ENCODE results near the gene ANKRD13C. TPM values are rescaled to one million over a fixed set of nuclear protein-coding genes. Genes with fewer than 3 reads are reported as not detected.

ANKRD13C gene
- total and polyA plus RNA-seq, 2 of the 4 experiments (the other 2 are of a cell fraction), result 8.3 to 10.9 TPM

GRCh38 chr1:70256664-70257063 is 97.9 kb downstream of the ANKRD13C start:
- Histone ChIP-seq H4K5ac (ENCODE audit: low read depth, low read length) (no peak overlapping the region), H3K23ac (ENCODE audit: low read depth, low read length) (no peak overlapping the region), H2BK5ac (ENCODE audit: low read depth, low read length, poor library complexity, severe bottlenecking) (no peak overlapping the region), H3K36me3 (ENCODE audit: control insufficient read depth, insufficient read depth, low read length) (peaks cover 7% of the 10 kb centered on the region), H3K4me3 (ENCODE audit: insufficient read depth, low read depth, low read length) (no peak overlapping the region), H3K4me2 (ENCODE audit: low read depth, low read length) (no peak overlapping the region), H2AFZ (replicated peaks; ENCODE audit: low read length, poor library complexity) (no peak overlapping the region), H2AK5ac (ENCODE audit: low read depth, low read length) (no peak overlapping the region), H3K14ac (replicated peaks; ENCODE audit: low read depth, low read length) (no peak overlapping the region), H2BK120ac (ENCODE audit: low read depth, low read length) (no peak overlapping the region), H4K8ac (ENCODE audit: low read depth in 2 of 2, low read length in 2 of 2) (no peak overlapping the region), H3K4ac (ENCODE audit: low read depth, low read length) (no peak overlapping the region), H3K79me1 (ENCODE audit: low read depth in 1 of 2, low read length in 2 of 2) (no peaks in the 10 kb centered on the region), H4K20me1 (ENCODE audit: insufficient read depth, low read length) (no peaks in the 10 kb centered on the region), H2BK15ac (ENCODE audit: low read depth, low read length) (no peak overlapping the region), H3K4me1 (ENCODE audit: control insufficient read depth, insufficient read depth, low read length) (no peaks in the 10 kb centered on the region), H3K9ac (ENCODE audit: low read depth, low read length) (no peak overlapping the region), H3K9me3 (ENCODE audit: control insufficient read depth, insufficient read depth, low read length) (no peaks in the 10 kb centered on the region), H3K18ac (ENCODE audit: low read depth, low read length) (no peak overlapping the region), H3K27ac (ENCODE audit: insufficient read depth, low read length) (no peak overlapping the region), H3K27me3 (ENCODE audit: control insufficient read depth, insufficient read depth, low read length) (no peaks in the 10 kb centered on the region), H3K9me1 (ENCODE audit: insufficient read depth, low read length) (no peaks in the 10 kb centered on the region), H4K91ac (ENCODE audit: insufficient read depth, low read depth, low read length) (no peak overlapping the region), H2AK9ac (replicated peaks; ENCODE audit: low read depth, low read length, poor library complexity) (no peak overlapping the region), H2BK20ac (ENCODE audit: low read depth, low read length) (no peak overlapping the region), H3K56ac (ENCODE audit: extremely low read depth, insufficient read depth, low read length) (no peak overlapping the region)
- ChIA-PET CTCF (no interaction called here), POLR2A (ENCODE audit: unreplicated experiment) (no interaction called here)
- intact Hi-C loops (cut with micrococcal nuclease), result loop anchor here (10.0 kb wide), 1 partner anchor 258 kb away; no protein-coding TSS in a partner anchor
- ATAC-seq (ENCODE audit: low read depth), result no peak
- BruUV-seq (replicated peaks), result no TSS peak
- in situ Hi-C loops (cut with MboI; ENCODE audit: low sequenced_read_pairs), result no loop called here
- dilution Hi-C loops (cut with HindIII; ENCODE audit: low sequenced_read_pairs, unreplicated experiment), result no loop called here
- TF ChIP-seq BHLHE40 (IDR thresholded peaks at IDR 0.05; ENCODE audit: low read depth, low read length) (no peak), CTCF (conservative IDR thresholded peaks at IDR 0.05; ENCODE audit: low read depth, low read length) (no peak), CHD1 (IDR thresholded peaks at IDR 0.05; ENCODE audit: low read depth, low read length) (no peak), FOS (IDR thresholded peaks at IDR 0.05; ENCODE audit: low read depth, low read length) (no peak), SMC3 (IDR thresholded peaks at IDR 0.05; ENCODE audit: low read depth, low read length) (no peak), RFX5 (IDR thresholded peaks at IDR 0.05; ENCODE audit: low read depth, low read length) (no peak), USF2 (IDR thresholded peaks at IDR 0.05; ENCODE audit: low read depth, low read length) (no peak), ELK1 (IDR thresholded peaks at IDR 0.05; ENCODE audit: borderline replicate concordance, low read depth, low read length) (no peak), RAD21 (IDR thresholded peaks at IDR 0.05; ENCODE audit: low read length) (no peak), MXI1 (IDR thresholded peaks at IDR 0.05; ENCODE audit: borderline replicate concordance, low read depth, low read length) (no peak), CEBPB (IDR thresholded peaks at IDR 0.05; ENCODE audit: low read depth, low read length) (no peak), MAZ (IDR thresholded peaks at IDR 0.05; ENCODE audit: borderline replicate concordance, low read depth, low read length) (no peak), RCOR1 (IDR thresholded peaks at IDR 0.05; ENCODE audit: insufficient replicate concordance, low read length) (no peak), MAFK (IDR thresholded peaks at IDR 0.05; ENCODE audit: low read depth, low read length) (no peak)
- no peak for DNase-seq
- WGBS, 2 experiments (ENCODE audit: extremely low coverage in 2 of 2, insufficient read length in 1 of 2), result no CpG with 5 or more reads among the region's 1 CpG
